GM21447 (cell line): ENCODE data around the gene H2AZ2.
"Not testable (repeated sequence)": the region's sequence is repeated elsewhere in the genome, so short reads cannot be mapped to it uniquely, and the experiment has no call there.

ENCODE experiments used
- ATAC-seq: cut with Tn5 transposase; IDR thresholded peaks from one replicate; pipeline ENCODE4 v1.9.1; 2021; ENCODE audit not compliant: unreplicated experiment

Gene H2AZ2

DNA sequence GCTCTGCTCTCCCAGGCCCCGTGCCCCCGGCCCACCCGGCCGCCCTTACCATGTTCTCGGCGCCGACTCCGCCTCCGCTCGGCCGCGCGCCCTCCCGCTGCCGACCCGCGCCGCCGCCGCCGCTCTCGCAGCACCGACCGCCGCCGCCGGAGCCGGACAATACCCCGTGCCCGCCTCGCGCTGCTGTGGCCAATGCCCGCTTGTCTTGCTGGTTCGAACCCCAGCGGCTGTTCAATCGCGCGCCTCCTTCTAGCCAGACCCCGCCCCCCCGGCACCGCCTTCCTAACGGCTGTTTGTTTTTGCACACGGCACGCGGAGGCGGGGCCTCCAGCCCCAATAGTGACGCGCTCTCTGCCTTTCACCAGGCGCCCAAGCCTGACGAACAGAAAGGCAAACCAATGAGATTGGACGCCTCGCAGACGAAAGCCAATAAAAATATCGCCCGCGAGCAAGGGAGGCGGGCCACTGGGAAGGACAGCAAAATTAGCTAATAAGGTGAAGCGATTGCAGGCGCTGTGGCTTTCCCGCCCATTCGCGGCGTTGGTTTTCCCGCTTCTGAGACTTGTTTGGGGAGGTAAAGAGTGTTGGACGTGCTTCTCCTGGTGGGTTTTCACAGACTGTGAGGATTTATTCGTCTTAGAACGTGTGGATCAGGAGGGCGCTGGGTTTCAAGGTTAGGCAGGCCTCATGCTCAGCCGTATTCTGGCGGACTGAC, at the start of gene H2AZ2:
Gene H2AZ2 (minus strand): TSS at position 168 of the 715 bp plus-strand sequence. CDS start 116 bp downstream, at position 52.
- peak; percentile 85 for ATAC-seq

DNA sequence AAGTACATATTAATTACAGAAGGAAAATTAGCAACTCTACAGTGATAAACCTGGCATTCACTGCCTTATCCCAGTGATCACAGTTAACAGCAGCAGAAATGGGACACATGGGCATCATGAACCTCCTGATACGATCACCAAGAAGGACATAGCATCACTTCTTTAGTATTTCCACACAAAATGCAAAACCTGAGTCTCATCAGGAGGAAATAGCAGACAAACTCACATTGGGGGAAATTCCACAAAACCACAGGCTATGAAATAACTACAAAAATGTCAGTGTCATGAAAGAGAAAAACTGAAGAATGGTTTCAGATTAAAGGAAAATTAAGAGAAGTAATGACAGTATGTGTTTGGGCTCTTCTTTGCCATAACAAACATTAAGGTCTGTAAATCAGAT, 49.4 kb upstream of the H2AZ2 start:
- ATAC-seq: no peak

DNA sequence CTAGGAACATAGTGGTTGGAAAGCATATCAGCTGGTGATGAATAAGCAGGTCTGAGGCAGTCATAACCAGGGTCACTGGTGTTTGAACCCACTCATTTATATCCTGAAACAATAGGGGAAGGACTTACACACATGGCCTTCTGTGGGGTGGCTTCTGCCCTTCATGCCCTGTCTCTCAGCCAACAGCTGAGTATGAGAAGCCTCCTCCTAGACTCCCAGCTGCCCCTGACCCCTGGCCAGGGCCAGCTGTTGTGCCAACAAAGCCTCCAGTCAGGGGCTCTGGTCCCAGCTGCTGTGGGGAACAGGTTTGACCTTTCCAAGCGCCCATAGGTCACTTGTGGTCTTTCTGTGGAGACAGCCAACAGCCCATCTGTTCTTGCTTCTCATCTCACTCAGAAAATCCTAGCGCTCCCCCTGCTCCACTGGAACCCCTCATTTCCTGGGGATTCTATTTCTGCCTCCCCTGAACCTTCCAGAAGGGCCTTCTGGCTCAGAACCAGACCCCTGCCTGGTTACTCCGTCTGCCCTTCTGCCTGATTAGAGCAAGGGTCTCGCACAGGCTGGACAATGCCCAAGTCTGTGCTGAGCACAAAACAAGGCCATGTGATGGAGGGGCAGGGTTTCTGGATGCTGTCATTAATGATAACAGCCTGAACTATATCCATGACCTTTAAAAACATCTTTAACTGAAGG, 47.1 kb upstream of the H2AZ2 start:
- no peak for ATAC-seq

DNA sequence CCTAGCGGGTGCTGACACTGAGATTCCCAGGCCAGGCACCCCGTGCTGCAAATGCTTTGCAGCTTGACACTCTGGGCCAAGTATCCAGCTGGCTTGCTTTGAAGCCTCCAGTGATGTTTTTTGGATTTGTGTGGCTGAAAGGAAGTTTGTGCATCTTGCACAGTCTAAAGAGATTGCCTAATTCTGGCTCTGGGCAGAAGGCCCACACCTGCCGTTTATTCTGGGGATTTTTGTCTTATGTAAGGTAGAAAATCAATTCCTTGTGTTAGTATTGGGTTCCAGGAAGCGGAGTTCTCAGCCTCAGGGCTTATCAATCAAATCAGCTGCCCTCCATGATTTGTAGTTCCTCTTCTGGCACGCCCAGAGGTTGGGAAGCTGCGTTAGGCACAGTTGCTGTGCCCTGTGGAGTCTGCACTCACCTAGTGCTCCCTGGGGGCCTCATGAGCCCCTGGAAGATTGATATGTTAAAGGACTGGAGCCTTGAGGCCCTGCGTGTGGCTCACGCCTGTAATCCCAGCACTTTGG, 45.9 kb upstream of the H2AZ2 start:
- no peak for ATAC-seq

DNA sequence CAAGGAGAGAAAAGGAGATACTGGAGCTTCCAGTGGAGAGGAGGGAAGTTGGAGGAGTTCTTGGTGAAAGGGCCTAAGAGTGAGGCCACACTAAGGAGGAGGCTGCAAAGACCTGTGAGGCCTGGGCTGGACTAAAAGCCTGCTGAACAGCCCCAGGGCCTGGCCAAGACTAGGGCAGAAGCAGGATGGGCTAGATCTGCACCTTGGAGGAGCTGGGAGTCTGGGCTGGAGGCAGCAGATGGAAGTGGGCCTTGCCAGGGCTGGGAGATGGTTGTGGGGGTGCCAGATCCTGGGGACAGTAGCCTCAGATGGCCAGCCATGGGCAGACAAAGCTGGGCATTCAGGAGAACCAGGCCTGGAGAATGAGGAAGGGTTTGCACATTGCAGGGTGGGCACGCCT, 43.9 kb upstream of the H2AZ2 start:
- no peak for ATAC-seq

DNA sequence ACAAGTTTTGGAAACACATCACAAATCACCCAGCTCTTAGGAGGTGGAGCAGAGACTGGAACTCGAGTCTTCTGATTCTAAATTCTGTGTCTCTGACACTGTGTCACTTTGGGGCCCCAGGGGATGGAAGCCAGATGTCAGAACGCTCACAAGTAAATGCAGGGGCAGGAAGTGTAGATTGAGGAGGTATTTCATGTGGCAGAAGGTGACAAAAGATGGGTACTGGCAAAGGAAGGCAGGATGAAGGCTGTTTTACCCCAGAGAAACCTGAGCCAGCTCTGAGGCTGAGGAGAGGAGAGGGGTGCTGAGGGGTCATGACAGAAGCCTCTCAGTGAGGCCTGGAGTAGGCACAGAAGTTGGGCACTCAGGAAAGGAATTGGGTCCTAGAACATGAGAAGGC, 43.5 kb upstream of the H2AZ2 start:
- no peak for ATAC-seq

DNA sequence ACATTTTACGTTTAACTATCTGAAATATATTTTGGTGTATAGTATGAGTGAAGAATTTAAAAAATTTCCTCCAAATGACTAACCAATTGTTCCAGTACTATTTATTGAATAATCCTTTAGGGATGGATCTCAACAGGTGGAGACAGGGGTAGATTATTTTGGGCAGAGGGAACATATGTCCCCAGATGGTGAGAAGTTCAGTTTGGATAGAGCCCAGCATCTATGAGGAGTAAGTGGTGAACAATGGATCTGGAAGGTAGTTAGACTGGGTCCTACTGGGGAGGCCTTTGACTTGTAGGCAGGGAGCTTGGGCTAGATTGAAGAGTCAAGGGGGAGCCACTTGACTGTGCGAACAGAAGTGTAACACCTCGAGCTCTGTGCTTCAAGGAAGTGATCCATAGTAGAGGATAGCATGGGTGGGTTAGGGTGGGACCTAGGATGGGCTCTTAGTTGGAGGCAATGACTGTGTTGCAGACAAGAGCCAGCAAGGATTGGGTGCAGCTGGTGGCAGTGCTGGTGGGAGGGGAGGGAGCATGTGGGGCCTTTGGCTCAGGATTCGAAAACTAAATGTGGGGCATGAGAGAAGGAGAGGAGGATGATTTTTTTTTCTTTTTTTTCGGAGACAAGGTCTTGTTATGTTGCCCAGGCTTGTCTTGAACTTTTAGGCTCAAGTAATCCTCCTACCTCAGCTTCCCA, 41.3 kb upstream of the H2AZ2 start:
- ATAC-seq: no peak

DNA sequence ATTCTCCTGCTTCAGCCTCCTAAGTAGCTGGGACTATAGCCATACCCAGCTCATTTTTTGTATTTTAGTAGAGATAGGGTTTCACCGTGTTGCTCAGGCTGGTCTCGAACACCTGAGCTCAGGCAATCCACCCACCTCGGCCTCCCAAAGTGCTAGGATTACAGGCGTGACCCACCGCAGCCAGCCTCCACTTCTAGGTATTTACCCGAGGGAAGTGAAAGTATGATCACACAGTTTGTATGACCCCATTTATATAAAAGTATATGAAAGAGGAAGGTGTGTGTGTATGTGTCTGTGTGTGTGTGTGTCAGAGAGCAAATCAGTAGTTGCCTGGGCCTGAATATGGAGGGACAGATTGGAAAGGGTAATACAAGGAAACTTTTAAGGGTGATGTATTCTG, 39.4 kb upstream of the H2AZ2 start:
- no peak for ATAC-seq

DNA sequence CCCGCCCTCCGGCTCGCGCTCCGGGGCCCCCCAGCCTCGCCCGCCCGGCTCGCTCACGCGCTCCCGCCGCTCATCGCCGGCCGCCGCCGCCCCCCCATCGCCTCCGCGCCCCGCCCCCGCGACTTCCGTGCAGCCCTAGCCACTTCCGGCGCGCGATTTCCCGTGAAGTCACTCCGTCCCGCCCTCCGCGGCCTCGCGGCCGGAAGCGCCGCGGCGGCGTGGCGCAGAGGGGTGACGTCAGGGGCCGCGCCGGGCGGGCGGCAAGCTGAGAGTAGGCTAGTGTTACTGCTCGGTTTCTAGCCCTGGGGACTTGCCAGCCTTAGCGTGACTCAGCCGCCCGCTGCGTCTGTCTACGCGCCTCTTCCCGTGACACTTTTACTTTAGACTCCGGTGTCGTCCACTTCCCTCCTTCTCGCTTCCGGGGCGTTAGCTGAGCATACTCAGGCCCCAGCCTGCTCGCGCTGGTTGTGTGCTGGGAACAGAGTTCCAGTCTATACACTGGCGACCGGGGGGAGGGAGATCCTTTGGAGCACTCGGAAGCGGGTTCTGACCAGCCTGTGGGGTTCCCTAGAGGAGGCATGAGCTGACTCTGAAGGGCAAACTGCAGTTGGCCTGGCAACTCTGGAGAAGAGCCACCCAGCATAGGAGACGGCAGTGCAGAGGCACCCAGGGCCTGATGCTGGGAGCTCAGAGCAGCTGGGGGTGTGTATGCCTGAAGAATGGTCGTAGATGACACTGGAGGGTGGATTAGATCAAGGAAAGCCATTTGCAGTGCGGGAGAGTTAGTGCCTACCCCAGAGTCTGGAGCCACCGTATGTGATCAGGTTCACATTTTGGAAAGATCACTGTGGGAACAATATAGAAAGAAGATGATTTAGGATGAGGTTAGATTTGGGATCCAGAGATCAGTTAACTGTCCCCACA, 37.8 kb upstream of the H2AZ2 start, which contains the start of gene PURB:
Gene PURB (minus strand): TSS at position 137 of the 924 bp plus-strand sequence. CDS start 182 bp downstream, outside the sequence.
- peak; percentile 72 for ATAC-seq

DNA sequence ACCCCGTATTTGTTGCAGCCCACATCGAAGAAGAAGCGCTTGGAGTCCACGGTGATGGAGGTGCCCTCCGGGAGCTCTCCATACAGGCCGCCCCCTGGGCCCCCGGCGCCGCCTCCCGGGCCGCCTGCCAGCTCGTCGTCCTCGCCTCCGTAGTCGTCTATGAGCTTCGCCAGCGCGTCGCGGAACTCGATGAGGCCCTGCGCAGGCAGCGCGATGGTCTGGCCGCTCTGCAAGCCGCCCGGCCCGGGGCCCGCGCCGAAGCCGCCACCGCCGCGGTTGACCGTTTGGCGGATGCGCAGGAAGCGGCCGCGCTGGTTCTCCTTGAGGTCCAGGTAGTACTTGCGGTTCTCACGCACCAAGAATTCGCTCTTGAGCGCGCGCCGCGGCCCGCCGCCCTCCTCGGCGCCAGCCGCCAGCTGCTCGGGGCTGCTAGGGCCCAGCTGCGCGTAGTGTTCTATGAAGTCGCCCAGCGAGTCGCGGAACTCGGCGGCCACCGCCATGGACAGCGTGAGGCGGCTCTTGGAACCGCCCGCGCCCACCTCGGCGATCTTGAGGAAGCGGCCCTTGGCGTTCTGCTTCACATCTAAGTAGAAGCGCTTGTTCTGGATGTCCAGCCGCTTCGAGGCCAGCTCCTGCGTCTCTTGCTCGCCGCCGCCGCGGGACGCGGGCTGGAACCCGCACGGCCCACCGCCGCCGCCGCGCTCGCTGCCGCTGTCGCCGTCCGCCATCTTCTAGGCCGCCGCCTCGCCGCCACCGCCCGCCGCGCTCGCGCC, 36.9 kb upstream of the H2AZ2 start:
- ATAC-seq: peak; percentile 27

DNA sequence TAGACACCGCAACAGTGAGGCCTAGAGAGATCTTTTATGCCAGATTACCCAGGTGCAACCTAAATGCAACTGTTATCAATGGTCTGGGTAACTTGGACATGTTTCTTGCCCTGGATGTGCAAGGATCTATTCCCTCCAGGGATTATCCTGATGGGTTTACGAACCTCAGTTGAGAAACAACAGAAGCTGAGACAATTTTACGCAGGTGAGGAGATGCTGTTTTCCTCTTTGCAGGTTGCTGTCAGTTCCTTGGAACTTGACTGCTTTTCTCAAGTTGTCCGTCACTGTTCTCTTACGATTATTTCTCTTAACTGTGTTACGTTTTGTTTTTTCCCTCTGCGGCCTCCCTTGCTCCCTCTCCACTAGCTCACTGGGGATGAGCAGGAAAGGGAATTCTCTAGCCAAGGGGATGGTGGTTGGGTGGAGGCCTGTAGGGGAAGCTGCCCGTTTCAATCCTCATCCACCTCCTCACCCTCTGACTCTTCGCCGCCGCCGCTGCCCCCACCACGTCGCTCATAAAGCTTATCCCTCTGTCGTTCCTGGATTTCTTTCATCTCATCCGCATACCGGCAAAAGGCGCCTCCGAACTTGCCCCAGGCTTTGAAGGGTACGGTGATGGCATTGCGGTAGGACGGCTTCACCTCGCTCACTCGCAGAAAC, 36.2 kb upstream of the H2AZ2 start:
- no peak for ATAC-seq

DNA sequence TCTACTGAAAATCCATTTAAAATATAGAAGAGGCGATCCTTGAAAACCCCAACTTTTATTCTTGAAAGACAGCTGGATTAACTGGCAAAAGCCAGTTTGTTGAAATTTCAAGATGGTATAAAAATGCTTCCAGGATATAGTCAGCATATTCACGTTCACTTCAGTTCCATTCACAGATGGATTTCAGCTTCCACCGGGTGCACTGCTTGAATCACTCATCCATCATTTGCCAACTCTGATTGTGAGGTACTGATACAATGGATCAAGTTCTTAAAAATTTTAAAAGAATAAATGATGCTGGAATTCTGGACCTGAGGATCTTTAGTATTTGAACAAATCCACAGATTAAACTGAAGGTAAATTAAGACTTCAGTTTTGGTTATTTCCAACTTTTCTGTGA, 35.0 kb upstream of the H2AZ2 start:
- ATAC-seq: no peak

DNA sequence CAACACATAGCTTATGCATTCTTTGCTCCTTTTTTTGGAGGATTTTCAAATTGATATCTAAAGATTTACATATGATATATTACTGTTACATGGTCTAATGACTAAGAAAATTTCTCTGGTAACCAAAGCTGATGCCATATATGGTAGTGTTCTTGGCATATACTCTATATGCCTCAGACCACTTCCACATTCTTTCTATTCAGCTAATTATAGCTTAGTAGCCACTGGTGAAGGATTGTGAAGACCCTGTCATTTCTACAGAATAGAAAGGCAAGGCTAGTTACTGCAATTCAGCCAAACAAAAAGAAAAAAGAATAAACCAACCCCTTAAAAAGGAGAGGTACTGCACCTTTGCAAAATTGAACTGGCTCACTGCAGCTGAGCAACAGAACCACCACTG, 33.7 kb upstream of the H2AZ2 start:
- no peak for ATAC-seq

DNA sequence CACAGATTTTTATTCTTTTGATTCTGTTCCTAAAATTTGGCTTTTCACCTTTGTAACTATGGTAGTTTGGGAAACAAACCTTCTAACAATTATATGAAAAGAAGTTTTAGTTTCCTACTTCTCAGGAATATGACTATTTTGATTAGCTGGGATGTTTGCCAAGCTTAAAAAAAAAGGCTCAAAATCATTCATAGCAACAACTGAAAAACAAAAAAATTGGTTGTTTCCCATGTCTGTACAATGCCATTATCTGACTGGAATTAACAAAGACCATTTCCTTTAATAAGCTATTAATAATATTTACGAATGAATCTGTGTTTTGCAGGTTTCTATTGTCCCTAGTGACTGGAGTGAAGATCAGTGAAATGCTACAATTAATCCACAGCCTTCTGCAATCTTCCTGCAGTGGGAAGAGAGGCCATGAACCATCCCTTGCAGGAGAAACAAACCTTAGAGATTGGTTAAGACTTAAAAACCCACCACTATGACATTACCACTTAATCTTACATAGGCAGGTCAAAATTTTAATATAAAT, 33.2 kb upstream of the H2AZ2 start:
- no peak for ATAC-seq

DNA sequence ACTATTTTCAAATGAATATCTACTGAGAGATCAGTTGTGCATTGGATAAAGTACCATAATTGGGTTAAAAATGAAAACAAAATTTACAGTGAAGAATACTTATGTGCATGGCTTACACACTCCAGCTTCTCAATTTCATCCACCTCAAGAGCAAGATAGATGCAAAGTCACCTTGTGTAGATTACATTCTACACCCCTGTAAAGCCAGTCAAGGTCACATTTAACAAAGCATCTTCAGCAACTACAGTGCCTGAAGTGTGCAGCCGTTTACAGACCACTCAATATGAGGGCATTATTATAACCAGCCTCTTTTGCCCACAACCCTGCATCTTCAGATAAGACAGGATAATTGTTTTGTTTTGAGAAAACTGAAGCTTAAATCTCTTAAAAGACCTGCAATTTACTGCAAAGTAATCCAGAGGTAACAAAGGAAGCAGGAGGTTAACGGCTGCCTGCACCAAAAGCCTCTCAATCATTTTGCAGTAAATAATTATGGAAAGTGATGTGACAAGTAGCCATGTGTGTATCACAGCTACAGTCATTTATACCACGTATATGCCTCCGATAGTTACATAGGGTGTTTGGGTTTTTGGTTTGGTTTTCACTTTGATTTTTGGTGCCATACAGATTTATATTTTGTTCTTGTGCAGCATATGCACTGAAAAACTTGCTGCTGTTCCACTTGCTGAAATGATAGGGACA, 32.6 kb upstream of the H2AZ2 start:
- ATAC-seq: no peak

DNA sequence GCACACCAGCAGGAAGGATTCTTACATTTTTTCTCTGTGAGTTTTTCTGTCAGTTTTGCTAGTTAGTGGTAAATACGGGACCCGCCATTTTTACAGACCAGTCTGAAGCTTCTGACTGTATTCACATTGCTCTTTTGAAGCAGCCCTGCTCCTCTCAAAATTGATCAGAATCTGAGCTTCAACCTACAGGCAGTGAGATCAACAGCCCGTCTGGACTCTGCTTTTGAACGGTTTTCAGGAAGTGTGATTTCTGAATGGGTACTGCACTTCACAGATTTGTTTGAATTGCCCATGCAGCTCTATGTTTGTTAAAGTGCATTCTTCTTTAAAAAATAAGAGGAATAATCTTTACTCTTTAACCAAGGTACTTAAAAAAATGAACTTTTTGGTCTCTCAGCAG, 28.5 kb upstream of the H2AZ2 start:
- ATAC-seq: no peak

DNA sequence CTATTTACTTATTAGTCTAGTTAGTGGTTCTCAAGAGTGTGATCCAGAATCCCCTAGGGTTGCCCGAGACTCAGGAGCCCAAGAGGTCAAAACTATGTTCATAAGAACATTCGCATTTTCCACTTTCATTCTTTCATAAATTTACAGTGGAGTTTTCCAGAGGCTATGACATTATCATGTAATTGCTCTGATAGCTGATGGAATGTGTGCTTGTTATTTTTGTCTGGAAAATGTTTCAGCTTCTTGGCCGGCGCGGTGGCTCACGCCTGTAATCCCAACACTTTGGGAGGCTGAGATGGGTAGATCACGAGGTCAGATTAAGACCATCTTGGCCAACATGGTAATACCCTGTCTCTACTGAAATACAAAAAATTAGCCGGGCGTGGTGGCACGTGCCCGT, 27.4 kb upstream of the H2AZ2 start:
- no peak for ATAC-seq

DNA sequence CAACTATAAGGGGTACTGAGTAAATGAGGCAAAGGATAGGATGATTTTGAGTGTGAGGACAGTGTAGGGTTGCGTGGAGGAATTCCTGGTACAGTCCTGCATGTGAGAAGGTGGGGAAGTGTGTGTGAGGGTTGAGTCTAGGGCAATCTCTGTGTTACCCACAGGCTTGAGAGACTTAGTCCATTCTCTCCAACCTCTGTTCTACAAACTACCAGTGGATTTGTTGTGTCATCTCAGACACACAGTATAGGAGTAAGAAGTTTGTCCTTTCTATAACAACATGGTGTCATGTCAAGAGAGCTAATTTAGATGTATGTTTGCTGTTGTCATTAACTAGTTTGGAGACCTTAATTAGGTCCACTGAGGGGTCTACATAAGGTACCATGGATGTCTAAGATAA, 24.9 kb upstream of the H2AZ2 start:
- ATAC-seq: no peak

DNA sequence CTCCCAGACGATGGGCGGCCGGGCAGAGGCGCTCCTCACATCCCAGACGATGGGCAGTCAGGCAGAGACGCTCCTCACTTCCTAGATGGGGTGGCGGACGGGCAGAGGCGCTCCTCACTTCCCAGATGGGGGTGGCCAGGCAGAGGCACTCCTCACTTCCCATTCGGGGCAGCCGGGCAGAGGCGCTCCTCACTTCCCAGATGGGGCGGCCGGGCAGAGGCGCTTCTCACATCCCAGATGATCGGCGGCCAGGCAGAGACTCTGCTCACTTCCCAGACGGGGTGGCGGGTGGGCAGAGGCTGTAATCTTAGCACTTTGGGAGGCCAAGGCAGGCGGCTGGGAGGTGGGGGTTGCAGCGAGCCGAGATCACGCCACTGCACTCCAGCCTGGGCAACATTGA, 24.0 kb upstream of the H2AZ2 start:
- not testable (repeated sequence) for ATAC-seq
